ENCODE data around the gene IQSEC3.

IQSEC3 gene

DNA sequence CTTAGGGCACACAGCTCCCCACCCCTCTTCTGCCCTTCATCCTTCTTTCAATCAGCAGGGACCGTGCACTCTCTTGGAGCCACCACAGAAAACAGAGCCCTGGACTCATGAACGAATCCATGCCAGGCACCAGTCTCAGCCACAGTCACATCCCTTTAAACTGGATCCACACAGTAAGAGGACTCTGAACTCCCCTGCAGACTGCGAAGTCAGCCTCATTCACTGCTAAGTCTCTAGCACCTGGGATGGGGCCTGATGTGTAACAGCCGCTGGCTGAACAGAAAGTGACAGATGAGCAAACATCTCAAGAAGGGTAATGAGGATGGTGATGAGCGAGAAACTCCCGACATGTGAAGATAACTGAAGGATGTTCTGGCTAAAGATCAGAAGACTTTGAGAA, 45.8 kb upstream of the IQSEC3 start:
- Histone ChIP-seq H2BK120ac (ENCODE audit: low read depth, low read length) (no peak overlapping the region), H3K27ac (ENCODE audit: low read length, poor library complexity, severe bottlenecking) (no peak overlapping the region), H2AK5ac (ENCODE audit: low read length, severe bottlenecking) (no peak overlapping the region), H3K9ac (ENCODE audit: low read length) (no peak overlapping the region), H2BK12ac (ENCODE audit: low read length in 2 of 2) (no peak overlapping the region), H3K4me3 (ENCODE audit: insufficient read depth in 1 of 2, low read depth in 1 of 2, low read length in 2 of 2) (no peak overlapping the region), H3K79me1 (replicated peaks; ENCODE audit: low read length, poor library complexity, severe bottlenecking) (peaks cover 24% of the 10 kb centered on the region), H2AFZ (ENCODE audit: low read depth, low read length) (no peak overlapping the region), H3K4ac (ENCODE audit: low read depth in 1 of 2, low read length in 2 of 2) (no peak overlapping the region), H3K4me1 (ENCODE audit: control insufficient read depth, insufficient read depth, low read depth, low read length) (no peaks in the 10 kb centered on the region), H4K8ac (ENCODE audit: low read length) (no peak overlapping the region), H3K18ac (ENCODE audit: low read depth in 1 of 2, low read length in 2 of 2) (no peak overlapping the region), H3K9me3 (ENCODE audit: control insufficient read depth, low read length) (no peaks in the 10 kb centered on the region), H3K23ac (ENCODE audit: low read length in 2 of 2) (no peak overlapping the region), H2BK5ac (ENCODE audit: low read depth, low read length, poor library complexity, severe bottlenecking) (no peak overlapping the region), H2BK15ac (ENCODE audit: low read depth, poor library complexity, severe bottlenecking) (no peak overlapping the region), H3K27me3 (ENCODE audit: control insufficient read depth in 1 of 2, insufficient read depth in 1 of 2, low read length in 2 of 2) (no peaks in the 10 kb centered on the region), H3K14ac (ENCODE audit: low read length in 2 of 2) (no peak overlapping the region), H4K91ac (ENCODE audit: low read length) (no peak overlapping the region), H3K4me2 (ENCODE audit: low read length, poor library complexity, severe bottlenecking) (no peak overlapping the region), H3K36me3 (ENCODE audit: control insufficient read depth in 1 of 2, insufficient read depth in 2 of 2, low read depth in 1 of 2, low read length in 2 of 2) (peaks cover 21 to 43% of the 10 kb centered on the region in 2 experiments)
- 83% methylated on average over 6 of the region's 6 CpGs for WGBS
- DNase-seq = no peak

DNA sequence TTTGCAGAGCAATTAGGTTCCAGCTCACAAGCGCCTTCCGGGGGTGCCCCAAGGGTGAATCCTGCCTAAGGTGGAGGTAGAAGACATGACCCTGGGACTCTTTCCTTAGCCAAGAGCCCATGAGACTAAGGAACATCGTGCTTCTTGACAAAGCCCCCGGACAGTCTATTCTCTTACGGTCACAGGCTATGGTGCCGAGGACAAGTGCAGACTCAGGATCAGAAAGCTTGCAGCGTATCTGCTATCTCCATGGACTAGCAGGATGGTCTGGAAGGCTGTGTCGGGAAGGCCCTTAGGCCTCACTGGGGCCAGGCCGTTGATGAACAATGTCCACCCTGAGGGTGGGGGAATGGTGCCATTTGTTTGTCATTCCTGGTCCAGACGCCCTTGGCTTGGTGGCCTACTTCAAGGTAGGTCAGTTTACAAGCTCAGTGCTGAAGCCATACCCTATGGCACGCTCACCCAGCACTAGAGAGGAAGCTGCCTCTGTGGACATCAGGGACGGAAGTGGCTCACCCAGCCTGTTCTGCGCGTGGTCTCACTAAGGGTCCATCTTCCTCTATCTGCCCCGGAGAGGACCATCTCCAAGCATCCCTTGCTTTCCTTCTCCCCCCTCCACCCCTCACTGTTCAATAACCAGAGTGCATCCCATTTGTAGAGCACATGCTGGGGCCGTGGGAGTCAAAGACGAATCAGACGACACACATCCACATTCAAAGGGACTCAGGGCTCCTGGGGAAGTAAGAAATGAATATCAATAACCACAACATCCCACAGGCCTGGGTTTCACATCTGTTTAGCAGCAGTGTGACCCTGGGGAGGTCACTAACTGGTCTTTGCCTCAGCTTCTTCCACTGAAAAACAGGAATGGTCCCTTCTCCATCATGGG, 45.0 kb upstream of the IQSEC3 start:
- Histone ChIP-seq H3K79me1 (replicated peaks; ENCODE audit: low read length, poor library complexity, severe bottlenecking) (peaks cover 24% of the 10 kb centered on the region), H3K4me1 (ENCODE audit: control insufficient read depth, insufficient read depth, low read depth, low read length) (no peaks in the 10 kb centered on the region), H2BK5ac (ENCODE audit: low read depth, low read length, poor library complexity, severe bottlenecking) (no peak overlapping the region), H3K4me3 (ENCODE audit: insufficient read depth in 1 of 2, low read depth in 1 of 2, low read length in 2 of 2) (no peak overlapping the region), H2AFZ (ENCODE audit: low read depth, low read length) (no peak overlapping the region), H3K18ac (ENCODE audit: low read depth in 1 of 2, low read length in 2 of 2) (no peak overlapping the region), H3K36me3 (ENCODE audit: control insufficient read depth in 1 of 2, insufficient read depth in 2 of 2, low read depth in 1 of 2, low read length in 2 of 2) (peaks cover 21 to 41% of the 10 kb centered on the region in 2 experiments), H2BK120ac (ENCODE audit: low read depth, low read length) (no peak overlapping the region), H2BK15ac (ENCODE audit: low read depth, poor library complexity, severe bottlenecking) (no peak overlapping the region), H3K27ac (ENCODE audit: low read length, poor library complexity, severe bottlenecking) (no peak overlapping the region), H3K9ac (ENCODE audit: low read length) (no peak overlapping the region), H3K4ac (ENCODE audit: low read depth in 1 of 2, low read length in 2 of 2) (no peak overlapping the region), H3K23ac (ENCODE audit: low read length in 2 of 2) (no peak overlapping the region), H4K8ac (ENCODE audit: low read length) (no peak overlapping the region), H4K91ac (ENCODE audit: low read length) (no peak overlapping the region), H2AK5ac (ENCODE audit: low read length, severe bottlenecking) (no peak overlapping the region), H3K14ac (ENCODE audit: low read length in 2 of 2) (no peak overlapping the region), H3K27me3 (ENCODE audit: control insufficient read depth in 1 of 2, insufficient read depth in 1 of 2, low read length in 2 of 2) (no peaks in the 10 kb centered on the region), H3K9me3 (ENCODE audit: control insufficient read depth, low read length) (no peaks in the 10 kb centered on the region), H2BK12ac (ENCODE audit: low read length in 2 of 2) (no peak overlapping the region), H3K4me2 (ENCODE audit: low read length, poor library complexity, severe bottlenecking) (no peak overlapping the region)
- DNase-seq = no peak
- 90% methylated on average over 18 of the region's 18 CpGs for WGBS

DNA sequence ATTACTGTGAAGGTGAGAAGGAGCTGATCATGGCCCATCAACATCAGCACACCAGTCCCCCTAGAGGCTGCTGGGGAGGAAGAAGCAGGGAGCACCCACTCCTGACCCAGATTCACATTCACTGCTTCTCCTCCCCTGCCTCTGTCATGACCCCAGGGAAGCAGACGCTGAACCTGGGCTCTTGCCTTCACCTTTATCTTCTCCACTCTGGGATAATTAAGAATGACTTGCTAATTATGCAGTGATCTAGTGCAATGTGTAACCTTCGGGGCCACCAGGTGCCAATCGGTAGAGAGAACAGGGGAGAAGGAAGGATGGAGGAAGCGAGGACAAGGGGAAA, 44.4 kb upstream of the IQSEC3 start:
- H3K9me3 ChIP-seq (ENCODE audit: control insufficient read depth, low read length) = no peaks in the 10 kb centered on the region
- H3K18ac ChIP-seq (ENCODE audit: low read depth in 1 of 2, low read length in 2 of 2) = no peak overlapping the region
- peaks cover 24% of the 10 kb centered on the region for H3K79me1 ChIP-seq (replicated peaks; ENCODE audit: low read length, poor library complexity, severe bottlenecking)
- H2BK120ac ChIP-seq (ENCODE audit: low read depth, low read length) = no peak overlapping the region
- H3K4me3 ChIP-seq (ENCODE audit: insufficient read depth in 1 of 2, low read depth in 1 of 2, low read length in 2 of 2) = no peak overlapping the region
- peaks cover 21 to 39% of the 10 kb centered on the region in 2 experiments for H3K36me3 ChIP-seq (ENCODE audit: control insufficient read depth in 1 of 2, insufficient read depth in 2 of 2, low read depth in 1 of 2, low read length in 2 of 2)
- H4K8ac ChIP-seq (ENCODE audit: low read length) = no peak overlapping the region
- H2BK5ac ChIP-seq (ENCODE audit: low read depth, low read length, poor library complexity, severe bottlenecking) = no peak overlapping the region
- H4K91ac ChIP-seq (ENCODE audit: low read length) = no peak overlapping the region
- DNase-seq = no peak
- 83% methylated on average over 3 of the region's 4 CpGs for WGBS
- H2AFZ ChIP-seq (ENCODE audit: low read depth, low read length) = no peak overlapping the region
- no peaks in the 10 kb centered on the region for H3K27me3 ChIP-seq (ENCODE audit: control insufficient read depth in 1 of 2, insufficient read depth in 1 of 2, low read length in 2 of 2)
- no peak overlapping the region for H2BK15ac ChIP-seq (ENCODE audit: low read depth, poor library complexity, severe bottlenecking)
- no peak overlapping the region for H3K4me2 ChIP-seq (ENCODE audit: low read length, poor library complexity, severe bottlenecking)
- no peak overlapping the region for H3K14ac ChIP-seq (ENCODE audit: low read length in 2 of 2)
- no peak overlapping the region for H3K27ac ChIP-seq (ENCODE audit: low read length, poor library complexity, severe bottlenecking)
- H2AK5ac ChIP-seq (ENCODE audit: low read length, severe bottlenecking) = no peak overlapping the region
- H3K4me1 ChIP-seq (ENCODE audit: control insufficient read depth, insufficient read depth, low read depth, low read length) = no peaks in the 10 kb centered on the region
- no peak overlapping the region for H3K23ac ChIP-seq (ENCODE audit: low read length in 2 of 2)
- no peak overlapping the region for H2BK12ac ChIP-seq (ENCODE audit: low read length in 2 of 2)
- no peak overlapping the region for H3K4ac ChIP-seq (ENCODE audit: low read depth in 1 of 2, low read length in 2 of 2)
- H3K9ac ChIP-seq (ENCODE audit: low read length) = no peak overlapping the region

DNA sequence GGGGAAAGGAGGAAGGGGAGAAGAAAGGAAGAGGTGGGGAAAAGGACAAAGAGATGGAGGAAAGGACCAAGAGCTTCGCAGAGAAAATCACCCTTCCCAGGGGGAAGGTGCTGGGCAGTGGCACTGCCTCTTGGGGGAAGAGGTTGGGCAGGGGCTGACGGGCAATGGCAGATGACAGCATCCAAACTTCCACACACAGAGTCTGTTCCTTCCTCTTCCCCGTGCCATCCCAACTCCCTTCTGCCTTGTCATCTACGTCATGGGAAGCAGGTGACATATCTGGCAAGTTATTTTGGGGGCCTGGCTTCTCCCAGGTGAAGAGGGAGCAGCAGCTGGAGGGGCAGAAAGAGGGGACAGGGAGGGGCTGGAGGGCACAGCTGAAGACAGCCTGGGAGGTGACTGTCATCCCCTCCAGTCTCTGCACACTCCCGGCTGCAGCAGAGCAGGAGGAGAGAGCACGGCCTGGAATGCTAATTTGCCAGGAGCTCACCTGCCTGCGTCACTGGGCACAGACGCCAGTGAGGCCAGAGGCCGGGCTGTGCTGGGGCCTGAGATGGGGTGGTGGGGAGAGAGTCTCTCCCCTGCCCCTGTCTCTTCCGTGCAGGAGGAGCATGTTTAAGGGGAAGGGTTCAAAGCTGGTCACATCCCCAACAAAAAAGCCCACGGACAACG, 43.9 kb upstream of the IQSEC3 start:
- no peak for DNase-seq
- Histone ChIP-seq H2BK15ac (ENCODE audit: low read depth, poor library complexity, severe bottlenecking) (no peak overlapping the region), H3K4me2 (ENCODE audit: low read length, poor library complexity, severe bottlenecking) (no peak overlapping the region), H3K9me3 (ENCODE audit: control insufficient read depth, low read length) (no peaks in the 10 kb centered on the region), H2BK120ac (ENCODE audit: low read depth, low read length) (no peak overlapping the region), H4K8ac (ENCODE audit: low read length) (no peak overlapping the region), H4K91ac (ENCODE audit: low read length) (no peak overlapping the region), H3K4me3 (ENCODE audit: insufficient read depth in 1 of 2, low read depth in 1 of 2, low read length in 2 of 2) (no peak overlapping the region), H2BK5ac (ENCODE audit: low read depth, low read length, poor library complexity, severe bottlenecking) (no peak overlapping the region), H3K4me1 (ENCODE audit: control insufficient read depth, insufficient read depth, low read depth, low read length) (no peaks in the 10 kb centered on the region), H3K79me1 (replicated peaks; ENCODE audit: low read length, poor library complexity, severe bottlenecking) (peaks cover 24% of the 10 kb centered on the region), H3K4ac (ENCODE audit: low read depth in 1 of 2, low read length in 2 of 2) (no peak overlapping the region), H2BK12ac (ENCODE audit: low read length in 2 of 2) (no peak overlapping the region), H3K36me3 (ENCODE audit: control insufficient read depth in 1 of 2, insufficient read depth in 2 of 2, low read depth in 1 of 2, low read length in 2 of 2) (peaks cover 21 to 35% of the 10 kb centered on the region in 2 experiments), H3K23ac (ENCODE audit: low read length in 2 of 2) (no peak overlapping the region), H3K27ac (ENCODE audit: low read length, poor library complexity, severe bottlenecking) (no peak overlapping the region), H2AK5ac (ENCODE audit: low read length, severe bottlenecking) (no peak overlapping the region), H3K14ac (ENCODE audit: low read length in 2 of 2) (no peak overlapping the region), H3K18ac (ENCODE audit: low read depth in 1 of 2, low read length in 2 of 2) (no peak overlapping the region), H2AFZ (ENCODE audit: low read depth, low read length) (no peak overlapping the region), H3K27me3 (ENCODE audit: control insufficient read depth in 1 of 2, insufficient read depth in 1 of 2, low read length in 2 of 2) (no peaks in the 10 kb centered on the region), H3K9ac (ENCODE audit: low read length) (no peak overlapping the region)
- 90% methylated on average over 10 of the region's 12 CpGs for WGBS
